NCI-H345 (cell line): ENCODE results near the gene SLC66A1.

Experiments used
- DNase-seq: peaks from one replicate; lab custom pipeline; 2025; lab: John Stamatoyannopoulos, UW

The SLC66A1 gene

GRCh38 chr1:19377812-19378718 lies 65.9 kb downstream of the SLC66A1 start:
- DNase-seq = no peak
